Type B pancreatic cell (in vitro differentiated cells): ENCODE results near the gene SLC25A48. TPM values are rescaled to one million over a fixed set of nuclear protein-coding genes. Genes with fewer than 3 reads are reported as not detected.
"Not testable (repeated sequence)": the region's sequence is repeated elsewhere in the genome, so short reads cannot be mapped to it uniquely, and the experiment has no call there.

Experiments used
- DNase-seq: peaks from one replicate; pipeline ENCODE4 v3.0.0; 2021; ENCODE audit warnings: mixed read lengths; ENCODE audit not compliant: unreplicated experiment; ENCODE audit errors: extremely low spot score
- H3K27ac Mint-ChIP-seq: 2 replicates; pipeline ENCODE4 v1.8.0; 2021; ENCODE audit warnings: mild to moderate bottlenecking, mixed read lengths
- H3K27me3 Mint-ChIP-seq: 2 replicates; pipeline ENCODE4 v1.8.0; 2021; ENCODE audit warnings: mixed read lengths
- H3K36me3 Mint-ChIP-seq: 2 replicates; pipeline ENCODE4 v1.8.0; 2021; ENCODE audit warnings: mixed read lengths
- H3K4me1 Mint-ChIP-seq: one replicate; pipeline ENCODE4 v1.8.0; 2021; ENCODE audit warnings: mixed read lengths; ENCODE audit not compliant: unreplicated experiment
- H3K4me3 Mint-ChIP-seq: 2 replicates; pipeline ENCODE4 v1.8.0; 2021; ENCODE audit warnings: mild to moderate bottlenecking, mixed read lengths
- H3K9me3 Mint-ChIP-seq: 2 replicates; pipeline ENCODE4 v1.8.0; 2021; ENCODE audit warnings: mixed read lengths
- CTCF ChIP-seq: fragments of 200-600 bp; sonication (generic); conservative IDR thresholded peaks from 2 replicates; pipeline ENCODE4 v1.5.0; 2021; ENCODE audit warnings: antibody characterized with exemption, mild to moderate bottlenecking
- total RNA-seq: library from RNA; stranded (reverse); gene quantifications from 2 replicates; pipeline ENCODE4 v1.2.1, GENCODE V29; 2021; ENCODE audit warnings: low replicate concordance

SLC25A48 gene
- total RNA-seq, 1 donor from 2014 or later = 8.2 TPM

DNA sequence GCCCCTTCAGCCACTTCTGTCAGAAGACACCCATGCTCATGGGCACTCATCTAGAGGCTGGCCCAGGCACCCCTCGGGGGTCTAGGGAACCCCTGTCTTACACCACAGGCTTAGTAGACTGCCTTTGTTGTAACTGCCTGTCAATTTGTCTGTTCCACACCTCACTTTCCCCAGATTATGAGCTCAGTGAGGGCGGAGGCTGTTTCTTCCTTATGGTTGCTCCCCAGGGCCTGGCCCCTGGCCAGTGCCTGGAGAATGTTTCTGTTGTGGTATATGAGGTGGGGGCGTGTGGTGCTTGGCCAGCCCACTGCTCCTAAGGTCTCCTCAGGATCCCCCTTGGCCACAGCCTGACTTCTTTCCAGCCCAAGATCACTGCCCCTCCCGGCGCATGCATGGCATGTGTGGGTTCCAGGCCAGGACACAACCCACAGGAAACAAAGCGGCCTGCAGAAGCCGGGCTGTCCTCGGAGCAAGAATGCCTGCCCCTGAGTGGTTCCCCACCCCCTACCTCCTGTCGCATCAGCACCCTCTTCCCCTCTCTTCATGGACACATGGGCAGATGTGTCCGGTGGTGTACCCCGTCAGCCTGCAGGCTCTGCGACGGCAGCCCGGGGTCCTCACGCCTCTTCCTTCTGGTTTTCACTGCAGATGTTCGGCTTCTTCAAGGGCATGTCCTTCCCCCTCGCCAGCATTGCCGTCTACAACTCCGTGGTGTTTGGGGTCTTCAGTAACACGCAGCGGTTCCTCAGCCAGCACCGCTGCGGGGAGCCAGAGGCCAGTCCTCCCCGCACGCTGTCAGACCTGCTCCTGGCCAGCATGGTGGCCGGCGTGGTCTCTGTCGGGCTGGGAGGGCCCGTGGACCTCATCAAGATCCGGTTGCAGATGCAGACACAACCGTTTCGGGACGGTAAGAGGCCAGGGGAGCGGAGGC, 17.7 kb downstream of the SLC25A48 start:
- H3K27ac Mint-ChIP-seq = no peak overlapping the region
- DNase-seq = no peak
- peaks cover 12% of the 10 kb centered on the region for H3K27me3 Mint-ChIP-seq
- peaks cover 6% of the 10 kb centered on the region for H3K9me3 Mint-ChIP-seq
- no peaks in the 10 kb centered on the region for H3K36me3 Mint-ChIP-seq
- TF ChIP-seq CTCF = no peak
- no peaks in the 10 kb centered on the region for H3K4me1 Mint-ChIP-seq
- H3K4me3 Mint-ChIP-seq = no peak overlapping the region

DNA sequence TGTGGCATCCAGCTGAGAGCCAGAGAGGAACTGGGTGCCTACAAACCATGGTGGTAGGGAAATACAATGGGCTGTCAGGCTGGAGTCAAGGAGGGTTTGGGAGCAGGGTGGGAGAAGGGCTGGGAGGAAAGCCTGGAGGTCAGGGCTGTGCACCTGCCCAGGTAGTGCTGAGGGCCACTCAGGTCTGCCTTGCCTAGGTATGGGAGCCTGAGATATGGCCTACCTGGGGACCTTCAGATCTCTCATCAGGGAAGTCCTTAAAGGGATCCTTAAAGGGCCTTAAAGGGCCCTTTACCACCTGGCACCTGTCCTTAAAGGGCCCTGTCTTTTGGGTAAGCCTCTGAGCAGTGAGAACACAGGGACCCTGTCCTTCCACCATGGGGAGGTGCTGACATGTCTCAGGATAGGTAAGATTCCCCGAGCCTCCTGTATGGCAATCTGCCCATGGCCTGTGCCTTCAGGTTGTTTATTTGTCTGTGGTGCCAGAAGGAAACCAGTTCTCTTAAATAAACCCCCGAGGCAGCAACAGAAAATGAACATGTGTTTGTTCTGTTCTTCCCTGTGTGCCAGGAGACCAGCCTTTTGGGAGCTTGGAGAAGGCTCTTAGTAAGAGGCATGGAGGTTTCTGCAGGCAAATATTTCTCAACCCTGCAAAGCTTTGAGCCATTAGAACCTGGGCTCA, 23.3 kb downstream of the SLC25A48 start:
- H3K27ac Mint-ChIP-seq = no peak overlapping the region
- H3K27me3 Mint-ChIP-seq = peaks cover 15% of the 10 kb centered on the region
- no peak for TF ChIP-seq CTCF

DNA sequence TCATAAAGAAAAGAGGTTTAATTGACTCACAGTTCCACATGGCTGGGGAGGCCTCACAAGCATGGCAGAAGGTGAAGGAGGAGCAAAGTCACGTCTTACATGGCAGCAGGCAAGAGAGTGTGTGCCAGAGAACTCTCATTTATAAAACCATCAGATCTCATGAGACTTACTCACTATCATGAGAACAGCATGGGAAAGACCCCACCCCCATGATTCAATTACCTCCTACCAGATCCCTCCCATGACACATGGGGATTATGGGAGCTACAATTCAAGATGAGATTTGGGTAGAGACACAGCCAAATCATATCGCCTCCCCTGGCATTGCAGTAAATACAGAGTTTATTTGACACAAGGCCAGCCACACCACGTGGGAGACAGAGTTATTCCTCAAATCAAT, 24.7 kb downstream of the SLC25A48 start:
- DNase-seq, H3K9me3 Mint-ChIP-seq, H3K27ac Mint-ChIP-seq, H3K4me1 Mint-ChIP-seq, H3K36me3 Mint-ChIP-seq, H3K4me3 Mint-ChIP-seq: not testable (repeated sequence)
- peaks cover 24% of the 10 kb centered on the region for H3K27me3 Mint-ChIP-seq

More for the DNA sequence above, 23.3 kb downstream of the SLC25A48 start:
- Mint-ChIP-seq H3K9me3 (peaks cover 6% of the 10 kb centered on the region), H3K4me1 (no peaks in the 10 kb centered on the region), H3K36me3 (no peaks in the 10 kb centered on the region), H3K4me3 (no peak overlapping the region)
- no peak for DNase-seq

DNA sequence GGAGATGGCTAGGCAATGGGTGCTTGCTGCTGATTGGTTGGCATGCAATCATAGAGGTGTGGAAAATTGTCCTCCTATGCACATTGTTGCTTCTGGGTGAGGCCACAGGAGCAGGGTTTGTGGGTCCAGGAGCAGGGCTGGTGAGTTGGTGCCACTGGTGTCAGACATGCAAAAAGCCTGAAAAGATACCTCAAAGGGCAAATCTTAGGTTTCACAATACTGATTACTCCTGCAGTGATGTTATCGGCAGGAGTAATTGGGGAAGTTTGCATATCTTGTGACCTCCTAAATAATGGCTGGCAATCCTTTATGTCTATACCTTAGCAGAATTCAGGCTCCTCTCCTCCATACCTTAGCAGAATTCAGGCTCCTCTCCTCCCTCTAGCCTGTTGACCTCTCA, 25.2 kb downstream of the SLC25A48 start:
- H3K27ac Mint-ChIP-seq = no peak overlapping the region
- DNase-seq = no peak
- H3K4me1 Mint-ChIP-seq = no peaks in the 10 kb centered on the region
- no peaks in the 10 kb centered on the region for H3K36me3 Mint-ChIP-seq
- H3K27me3 Mint-ChIP-seq = peaks cover 24% of the 10 kb centered on the region
- no peak for TF ChIP-seq CTCF
- no peak overlapping the region for H3K4me3 Mint-ChIP-seq
- no peaks in the 10 kb centered on the region for H3K9me3 Mint-ChIP-seq

DNA sequence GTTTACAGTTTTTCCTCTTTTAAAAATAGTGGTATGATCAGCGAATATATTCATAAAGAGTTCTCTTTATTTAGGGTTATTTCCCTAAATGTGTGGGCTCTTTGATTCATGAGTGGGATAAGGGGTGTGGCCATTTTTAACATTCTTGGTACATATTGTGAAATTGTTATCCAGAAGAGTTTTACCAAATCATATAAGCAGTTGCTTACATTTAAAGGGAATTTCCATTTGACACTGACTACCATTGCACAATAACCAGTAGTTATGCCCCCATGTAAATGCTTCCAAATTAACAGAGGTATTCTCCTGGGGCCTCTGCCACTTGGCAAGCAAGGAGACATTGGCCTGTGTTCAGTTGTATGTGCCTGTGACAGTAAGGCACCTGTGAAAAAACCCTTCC, 27.2 kb downstream of the SLC25A48 start:
- no peaks in the 10 kb centered on the region for H3K9me3 Mint-ChIP-seq
- peaks cover 19% of the 10 kb centered on the region for H3K27me3 Mint-ChIP-seq
- no peak for DNase-seq
- no peaks in the 10 kb centered on the region for H3K4me1 Mint-ChIP-seq
- H3K4me3 Mint-ChIP-seq = no peak overlapping the region
- no peak overlapping the region for H3K27ac Mint-ChIP-seq
- no peaks in the 10 kb centered on the region for H3K36me3 Mint-ChIP-seq
- TF ChIP-seq CTCF = no peak

- Mint-ChIP-seq H3K27ac (no peak overlapping the region), H3K36me3 (no peaks in the 10 kb centered on the region), H3K27me3 (peaks cover 19% of the 10 kb centered on the region), H3K4me3 (no peak overlapping the region), H3K4me1 (no peaks in the 10 kb centered on the region), H3K9me3 (no peaks in the 10 kb centered on the region)
- DNase-seq = no peak
- no peak for TF ChIP-seq CTCF
These were observed 27.6 kb downstream of the SLC25A48 start for GRCh38 chr5:135862086-135862485.
